Epithelial cell of proximal tubule (primary cell): ENCODE results near the gene USP4. TPM values are rescaled to one million over a fixed set of nuclear protein-coding genes. Genes with fewer than 3 reads are reported as not detected.

ENCODE experiments used
- DNase-seq: peaks from one replicate; pipeline ENCODE4 v3.0.0-alpha.2; 2011; ENCODE audit warnings: low read depth
- H3K4me3 ChIP-seq: 2 replicates; pipeline ENCODE4 v1.5.1; 2011; ENCODE audit warnings: low read depth, mild to moderate bottlenecking, low read length
- CTCF ChIP-seq: conservative IDR thresholded peaks from 2 replicates; pipeline ENCODE4 v1.5.1; 2012; ENCODE audit warnings: low read depth, mild to moderate bottlenecking, low read length
- total RNA-seq: library from RNA; depleted of rRNA; stranded (reverse); fragments of >200 nt; gene quantifications from 2 replicates; pipeline ENCODE4 v1.2.3, GENCODE V29; 2015

The USP4 gene
- total RNA-seq, 1 donor from 2014 or later: 8.7 TPM

DNA sequence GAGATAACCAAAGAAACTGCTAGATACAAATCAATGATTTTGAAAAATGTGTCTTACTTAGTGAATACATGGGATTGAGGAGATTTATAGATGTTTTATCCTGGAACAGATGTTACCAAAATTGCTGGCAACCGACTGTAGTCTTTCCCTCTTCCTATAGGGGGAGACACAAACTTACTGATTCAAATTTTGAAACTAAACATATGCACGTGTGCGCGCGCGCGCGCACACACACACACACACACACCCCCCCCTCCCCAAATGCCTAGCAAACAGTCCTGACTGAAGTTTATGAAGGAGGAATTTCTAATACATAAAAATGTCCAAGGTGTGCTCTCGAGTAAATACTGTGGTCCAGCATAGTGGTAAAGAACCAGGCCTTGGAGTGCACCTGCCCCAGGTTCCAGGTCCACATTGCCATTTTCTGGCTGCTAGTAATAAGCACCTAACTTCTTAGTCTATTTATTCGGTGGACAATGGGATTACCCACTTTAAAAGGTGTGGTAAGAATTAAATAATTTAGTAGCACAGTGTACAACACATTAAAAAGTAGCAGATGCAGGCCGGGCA is 44.3 kb downstream of the USP4 start:
- DNase-seq: no peak
- TF ChIP-seq CTCF: peak; percentile 71
- H3K4me3 ChIP-seq: no peak overlapping the region

- no peak for DNase-seq
- no peak for TF ChIP-seq CTCF
- no peak overlapping the region for H3K4me3 ChIP-seq
Measured at GRCh38 chr3:49294343-49294742, 45.5 kb downstream of the USP4 start.

DNA sequence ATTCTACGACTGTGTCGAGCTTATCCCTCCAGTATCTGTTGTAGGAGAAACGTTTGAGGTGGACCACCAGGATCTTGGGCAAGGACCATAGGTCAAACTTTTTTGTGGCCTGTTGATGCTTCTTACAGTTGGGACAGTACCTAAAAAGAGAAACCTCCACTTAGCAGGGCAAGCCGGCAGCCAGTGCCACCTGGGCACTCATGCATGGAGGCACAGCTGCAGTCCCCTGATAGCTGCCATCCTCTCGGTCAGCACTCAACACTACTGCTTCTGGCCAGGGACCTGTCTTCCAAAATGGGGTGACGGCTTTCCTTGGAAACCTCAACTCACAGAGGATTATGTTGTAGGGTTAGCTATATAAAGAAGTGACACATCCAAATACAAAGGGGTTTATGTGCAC is 55.9 kb downstream of the USP4 start:
- H3K4me3 ChIP-seq: no peak overlapping the region
- DNase-seq: no peak
- TF ChIP-seq CTCF: no peak

- DNase-seq: no peak
- no peak overlapping the region for H3K4me3 ChIP-seq
- TF ChIP-seq CTCF: no peak
Measured at GRCh38 chr3:49279376-49279775, 60.5 kb downstream of the USP4 start.

GRCh38 chr3:49278548-49278947 is 61.3 kb downstream of the USP4 start:
- TF ChIP-seq CTCF: no peak
- no peak overlapping the region for H3K4me3 ChIP-seq
- DNase-seq: no peak

DNA sequence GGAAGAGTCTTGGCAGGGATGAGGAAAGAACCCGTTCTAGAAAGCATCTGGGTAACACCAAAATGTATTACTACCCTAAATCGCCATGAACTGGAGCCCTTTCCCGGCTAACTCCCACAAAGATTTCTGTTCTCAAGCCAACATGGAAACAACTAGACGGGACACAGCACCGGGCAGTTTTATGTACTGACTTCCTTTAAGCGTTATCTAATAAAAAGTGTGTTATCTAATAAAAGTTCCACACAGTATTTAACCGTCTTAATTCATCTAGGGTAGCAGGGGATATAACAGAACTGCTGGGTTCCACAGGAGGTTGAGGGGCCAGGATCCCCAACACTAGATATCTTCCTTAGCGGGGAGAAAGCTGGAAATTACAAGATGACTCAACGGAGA is 62.5 kb downstream of the USP4 start:
- TF ChIP-seq CTCF: no peak
- peak overlapping the region; percentile 46 for H3K4me3 ChIP-seq
- no peak for DNase-seq
